HUES64 (cell line): ENCODE results near the gene TNKS1BP1.
A peak's percentile ranks its signal among the peaks of the same experiment; 100 is the strongest.
"Not testable (repeated sequence)": the region's sequence is repeated elsewhere in the genome, so short reads cannot be mapped to it uniquely, and the experiment has no call there.

Source experiments
- H3K27ac ChIP-seq: 2 replicates; pipeline ENCODE4 v1.7.0; 2013; ENCODE audit warnings: low read depth, low read length, inconsistent platforms
- H3K27me3 ChIP-seq: 2 replicates; pipeline ENCODE4 v1.6.1; 2013; ENCODE audit warnings: mild to moderate bottlenecking, low read length; ENCODE audit not compliant: insufficient read depth
- H3K36me3 ChIP-seq: 2 replicates; pipeline ENCODE4 v1.6.1; 2013; ENCODE audit warnings: mild to moderate bottlenecking, low read length; ENCODE audit not compliant: insufficient read depth
- H3K4me1 ChIP-seq: 2 replicates; pipeline ENCODE4 v1.6.1; 2013; ENCODE audit warnings: mild to moderate bottlenecking, low read length, moderate library complexity; ENCODE audit not compliant: insufficient read depth
- H3K4me3 ChIP-seq: 2 replicates; pipeline ENCODE4 v1.5.1; 2013; ENCODE audit warnings: mild to moderate bottlenecking, low read length, moderate library complexity
- H3K9ac ChIP-seq: 2 replicates; pipeline ENCODE4 v1.6.1; 2013; ENCODE audit warnings: mild to moderate bottlenecking, low read depth, low read length
- H3K9me3 ChIP-seq: 2 replicates; pipeline ENCODE4 v1.6.1; 2013; ENCODE audit warnings: low read depth, low read length; ENCODE audit not compliant: insufficient read depth
- WGBS: fragments of 150-250, 120-280 bp; methylation state at CpG from one replicate; pipeline ENCODE4 v1.1.7; 2013; ENCODE audit warnings: missing lambda C conversion rate; 5-methylcytosine and 5-hydroxymethylcytosine counted together

TNKS1BP1 gene

GRCh38 chr11:57341250-57341808, 16.6 kb upstream of the TNKS1BP1 start:
- Histone ChIP-seq H3K4me1 (peaks cover 21% of the 10 kb centered on the region; the same call in 1 of the 2 replicates), H3K9me3 (no peaks in the 10 kb centered on the region)
- WGBS: 93% methylated on average over 6 of the region's 6 CpGs

GRCh38 chr11:57340039-57340615, 15.4 kb upstream of the TNKS1BP1 start:
- Histone ChIP-seq H3K4me1 (peaks cover 23% of the 10 kb centered on the region; the same call in 1 of the 2 replicates), H3K9ac (no peak overlapping the region), H3K4me3 (no peak overlapping the region), H3K9me3 (no peaks in the 10 kb centered on the region), H3K36me3 (no peaks in the 10 kb centered on the region), H3K27ac (no peak overlapping the region), H3K27me3 (no peaks in the 10 kb centered on the region)
- 36% methylated on average over 12 of the region's 12 CpGs for WGBS

More at GRCh38 chr11:57341250-57341808, 16.6 kb upstream of the TNKS1BP1 start:
- H3K27me3 ChIP-seq: no peaks in the 10 kb centered on the region
- no peaks in the 10 kb centered on the region for H3K36me3 ChIP-seq
- H3K27ac ChIP-seq: no peak overlapping the region
- H3K9ac ChIP-seq: no peak overlapping the region
- H3K4me3 ChIP-seq: no peak overlapping the region

GRCh38 chr11:57339328-57339727, 14.6 kb upstream of the TNKS1BP1 start:
- Histone ChIP-seq H3K36me3 (peaks cover 3% of the 10 kb centered on the region), H3K4me3 (no peak overlapping the region), H3K27ac (no peak overlapping the region), H3K4me1 (peaks cover 30% of the 10 kb centered on the region), H3K9me3 (no peaks in the 10 kb centered on the region), H3K27me3 (no peaks in the 10 kb centered on the region), H3K9ac (no peak overlapping the region)
- 85% methylated on average over 5 of the region's 5 CpGs for WGBS

- H3K9ac ChIP-seq: no peak within 1 kb of the TSS
- H3K36me3 ChIP-seq: peaks cover 15% of the 10 kb centered on the region
- no peaks in the 10 kb centered on the region for H3K27me3 ChIP-seq
- H3K4me1 ChIP-seq: peaks cover 20% of the 10 kb centered on the region
- 54% methylated on average over 4 of the region's 4 CpGs for WGBS
- no peak within 1 kb of the TSS for H3K27ac ChIP-seq
- H3K9me3 ChIP-seq: no peaks in the 10 kb centered on the region
- no peak within 1 kb of the TSS for H3K4me3 ChIP-seq
These were observed 13.4 kb upstream of the TNKS1BP1 start, which contains the start of gene P2RX3 for GRCh38 chr11:57338142-57338541. TSS of gene P2RX3 (plus strand) at chr11:57338352. CDS start at chr11:57338551, 199 bp downstream.

- not testable (repeated sequence) for H3K27me3 ChIP-seq, H3K9ac ChIP-seq, H3K9me3 ChIP-seq, H3K27ac ChIP-seq, H3K4me3 ChIP-seq
- H3K4me1 ChIP-seq: peaks cover 16% of the 10 kb centered on the region; the same call in 1 of the 2 replicates
- WGBS: 97% methylated on average over 6 of the region's 6 CpGs
- H3K36me3 ChIP-seq: peaks cover 28% of the 10 kb centered on the region
These were observed 12.1 kb upstream of the TNKS1BP1 start for GRCh38 chr11:57336856-57337255.

GRCh38 chr11:57336111-57336666, 11.4 kb upstream of the TNKS1BP1 start:
- Histone ChIP-seq H3K9me3 (no peaks in the 10 kb centered on the region), H3K27me3 (no peaks in the 10 kb centered on the region), H3K4me3 (peak overlapping the region; percentile 80), H3K4me1 (peaks cover 16% of the 10 kb centered on the region; the same call in 1 of the 2 replicates), H3K27ac (no peak overlapping the region), H3K9ac (peak overlapping the region; percentile 54), H3K36me3 (peaks cover 34% of the 10 kb centered on the region)
- 75% methylated on average over 12 of the region's 12 CpGs for WGBS

GRCh38 chr11:57335343-57336110, 10.8 kb upstream of the TNKS1BP1 start, which contains the start of gene SSRP1:
TSS of gene SSRP1 (minus strand) at chr11:57335892. CDS start at chr11:57335121, 771 bp downstream.
- no peaks in the 10 kb centered on the region for H3K9me3 ChIP-seq
- under 1% methylated on average over 69 of the region's 69 CpGs for WGBS
- H3K36me3 ChIP-seq: peaks cover 41% of the 10 kb centered on the region
- no peaks in the 10 kb centered on the region for H3K27me3 ChIP-seq
- H3K9ac ChIP-seq: peak within 1 kb of the TSS; percentile 89
- H3K27ac ChIP-seq: peak within 1 kb of the TSS; percentile 61
- peaks cover 16% of the 10 kb centered on the region; the same call in 1 of the 2 replicates for H3K4me1 ChIP-seq
- peak within 1 kb of the TSS; percentile 80 for H3K4me3 ChIP-seq

GRCh38 chr11:57335023-57335342, 10.2 kb upstream of the TNKS1BP1 start:
- WGBS: 10% methylated on average over 7 of the region's 7 CpGs
- H3K36me3 ChIP-seq: peaks cover 46% of the 10 kb centered on the region
- peak overlapping the region; percentile 61; the same call in 1 of the 2 replicates for H3K27ac ChIP-seq
- no peaks in the 10 kb centered on the region for H3K9me3 ChIP-seq
- no peaks in the 10 kb centered on the region for H3K27me3 ChIP-seq
- peak overlapping the region; percentile 89 for H3K9ac ChIP-seq
- peaks cover 16% of the 10 kb centered on the region; the same call in 1 of the 2 replicates for H3K4me1 ChIP-seq
- peak overlapping the region; percentile 80 for H3K4me3 ChIP-seq

- Histone ChIP-seq H3K4me3 (no peak overlapping the region), H3K9ac (no peak overlapping the region), H3K4me1 (peaks cover 13% of the 10 kb centered on the region; the same call in 1 of the 2 replicates), H3K9me3 (no peaks in the 10 kb centered on the region), H3K36me3 (peaks cover 67% of the 10 kb centered on the region), H3K27me3 (no peaks in the 10 kb centered on the region), H3K27ac (no peak overlapping the region)
- WGBS: 96% methylated on average over 11 of the region's 11 CpGs
These were observed 8.1 kb upstream of the TNKS1BP1 start for GRCh38 chr11:57332694-57333440.

- no peak overlapping the region for H3K4me3 ChIP-seq
- no peaks in the 10 kb centered on the region for H3K9me3 ChIP-seq
- WGBS: 97% methylated on average over 14 of the region's 14 CpGs
- peaks cover 13% of the 10 kb centered on the region; the same call in 1 of the 2 replicates for H3K4me1 ChIP-seq
- H3K36me3 ChIP-seq: peaks cover 79% of the 10 kb centered on the region
- H3K27me3 ChIP-seq: no peaks in the 10 kb centered on the region
- H3K9ac ChIP-seq: no peak overlapping the region
- H3K27ac ChIP-seq: no peak overlapping the region
These were observed 7.0 kb upstream of the TNKS1BP1 start for GRCh38 chr11:57331720-57332119.
